ENCODE results near the gene EWSR1. TPM values are rescaled to one million over a fixed set of nuclear protein-coding genes. Genes with fewer than 3 reads are reported as not detected.

The EWSR1 gene
- total and polyA plus RNA-seq, 2 experiments from 2014 or later: 391 to 427 TPM

DNA sequence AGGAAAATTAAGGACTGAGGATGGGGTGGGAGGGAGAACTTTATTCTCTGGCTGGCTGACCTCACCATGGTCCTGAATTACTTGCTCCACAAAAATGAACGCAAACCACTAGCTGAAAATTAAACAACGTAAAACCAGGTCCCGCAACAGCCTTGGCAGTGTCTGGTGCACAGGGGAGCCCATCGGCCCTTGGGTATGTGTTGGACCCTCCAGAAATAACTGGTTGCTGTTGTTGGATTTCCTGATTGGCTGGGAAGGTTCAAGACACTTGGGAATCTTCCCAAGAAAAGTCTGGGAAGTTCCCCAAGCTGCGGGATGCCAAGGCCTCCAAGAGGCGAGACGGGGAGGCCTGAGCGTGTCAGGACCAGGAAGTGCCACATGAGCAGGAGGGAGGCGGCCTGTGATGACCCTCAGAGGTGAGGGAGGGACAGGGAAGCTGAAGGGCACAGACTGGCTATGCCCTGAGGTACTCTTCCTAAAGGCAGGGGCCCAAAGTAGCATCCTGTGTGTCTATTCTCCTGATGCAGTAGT, 57.8 kb downstream of the EWSR1 start (continued):
- TF ChIP-seq, protein P1, sequence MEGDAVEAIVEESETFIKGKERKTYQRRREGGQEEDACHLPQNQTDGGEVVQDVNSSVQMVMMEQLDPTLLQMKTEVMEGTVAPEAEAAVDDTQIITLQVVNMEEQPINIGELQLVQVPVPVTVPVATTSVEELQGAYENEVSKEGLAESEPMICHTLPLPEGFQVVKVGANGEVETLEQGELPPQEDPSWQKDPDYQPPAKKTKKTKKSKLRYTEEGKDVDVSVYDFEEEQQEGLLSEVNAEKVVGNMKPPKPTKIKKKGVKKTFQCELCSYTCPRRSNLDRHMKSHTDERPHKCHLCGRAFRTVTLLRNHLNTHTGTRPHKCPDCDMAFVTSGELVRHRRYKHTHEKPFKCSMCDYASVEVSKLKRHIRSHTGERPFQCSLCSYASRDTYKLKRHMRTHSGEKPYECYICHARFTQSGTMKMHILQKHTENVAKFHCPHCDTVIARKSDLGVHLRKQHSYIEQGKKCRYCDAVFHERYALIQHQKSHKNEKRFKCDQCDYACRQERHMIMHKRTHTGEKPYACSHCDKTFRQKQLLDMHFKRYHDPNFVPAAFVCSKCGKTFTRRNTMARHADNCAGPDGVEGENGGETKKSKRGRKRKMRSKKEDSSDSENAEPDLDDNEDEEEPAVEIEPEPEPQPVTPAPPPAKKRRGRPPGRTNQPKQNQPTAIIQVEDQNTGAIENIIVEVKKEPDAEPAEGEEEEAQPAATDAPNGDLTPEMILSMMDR (conservative IDR thresholded peaks at IDR 0.05; ENCODE audit: low read depth in 2 of 2): no peak
- TF ChIP-seq EZH2phosphoT487 (IDR thresholded peaks at IDR 0.05; ENCODE audit: unreplicated experiment) (no peak), EZH2 (IDR thresholded peaks at IDR 0.05; ENCODE audit: low read depth, unreplicated experiment) (no peak), ZNF114 (CRISPR knock-in tag; IDR thresholded peaks at IDR 0.05) (no peak), POLR2AphosphoS5 (IDR thresholded peaks at IDR 0.05; ENCODE audit: low read depth) (no peak)
- TF ChIP-seq, protein P2, sequence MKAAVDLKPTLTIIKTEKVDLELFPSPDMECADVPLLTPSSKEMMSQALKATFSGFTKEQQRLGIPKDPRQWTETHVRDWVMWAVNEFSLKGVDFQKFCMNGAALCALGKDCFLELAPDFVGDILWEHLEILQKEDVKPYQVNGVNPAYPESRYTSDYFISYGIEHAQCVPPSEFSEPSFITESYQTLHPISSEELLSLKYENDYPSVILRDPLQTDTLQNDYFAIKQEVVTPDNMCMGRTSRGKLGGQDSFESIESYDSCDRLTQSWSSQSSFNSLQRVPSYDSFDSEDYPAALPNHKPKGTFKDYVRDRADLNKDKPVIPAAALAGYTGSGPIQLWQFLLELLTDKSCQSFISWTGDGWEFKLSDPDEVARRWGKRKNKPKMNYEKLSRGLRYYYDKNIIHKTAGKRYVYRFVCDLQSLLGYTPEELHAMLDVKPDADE (IDR thresholded peaks at IDR 0.05): no peak

DNA sequence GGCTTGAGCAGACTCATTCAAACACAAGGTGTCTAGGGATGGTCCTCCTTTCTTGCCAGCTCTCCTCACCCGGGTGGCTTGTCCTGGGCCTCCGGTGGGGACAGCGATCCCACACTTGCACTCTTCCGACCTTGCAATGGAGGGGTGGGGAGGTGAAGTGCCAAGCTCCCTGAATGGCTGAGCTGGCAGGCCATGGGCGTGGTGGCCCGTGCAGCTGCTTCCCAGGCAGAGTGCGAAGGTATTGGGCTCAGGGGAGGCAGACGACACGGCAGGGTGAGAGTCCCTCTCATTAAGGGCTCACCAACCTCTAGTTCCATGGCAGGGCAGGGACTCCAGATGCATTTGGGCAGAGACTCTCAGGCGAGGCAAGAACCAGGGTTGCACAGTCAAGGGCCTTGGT, 58.4 kb downstream of the EWSR1 start:
- Histone ChIP-seq H3K9me2 (ENCODE audit: insufficient read depth) (no peaks in the 10 kb centered on the region), H3F3A (replicated peaks; ENCODE audit: low read depth) (no peaks in the 10 kb centered on the region), H3K27ac (ENCODE audit: low read depth) (no peak overlapping the region), H3K27me3 (ENCODE audit: insufficient read depth) (no peaks in the 10 kb centered on the region), H3K4me1 (ENCODE audit: insufficient read depth) (no peaks in the 10 kb centered on the region), H3K4me2 (no peak overlapping the region), H2AFZ (no peak overlapping the region), H3K79me2 (replicated peaks; ENCODE audit: insufficient read depth) (no peaks in the 10 kb centered on the region), H4K20me1 (replicated peaks; ENCODE audit: insufficient read depth) (no peaks in the 10 kb centered on the region), H3K4me3 (no peak overlapping the region), H3K36me3 (ENCODE audit: insufficient read depth) (no peaks in the 10 kb centered on the region)
- H3K4me1 Mint-ChIP-seq: peaks cover 6% of the 10 kb centered on the region; the same call in 1 of the 3 replicates
- peaks cover 7% of the 10 kb centered on the region for H3K36me3 Mint-ChIP-seq (ENCODE audit: low read depth)
- ATAC-seq (no peak), DNase-seq (ENCODE audit: low spot score) (no peak)
- H3K27me3 Mint-ChIP-seq (ENCODE audit: insufficient read depth, low read depth, poor library complexity): peaks cover 8% of the 10 kb centered on the region
- no peak overlapping the region for H3K4me3 Mint-ChIP-seq
- H3K27ac Mint-ChIP-seq: no peak overlapping the region
- TF ChIP-seq, protein P2 (IDR thresholded peaks at IDR 0.05): no peak
- no peak for TF ChIP-seq POLR2AphosphoS5 (IDR thresholded peaks at IDR 0.05; ENCODE audit: low read depth)
- TF ChIP-seq, protein P1 (conservative IDR thresholded peaks at IDR 0.05; ENCODE audit: low read depth in 2 of 2): no peak
- TF ChIP-seq, protein P3, sequence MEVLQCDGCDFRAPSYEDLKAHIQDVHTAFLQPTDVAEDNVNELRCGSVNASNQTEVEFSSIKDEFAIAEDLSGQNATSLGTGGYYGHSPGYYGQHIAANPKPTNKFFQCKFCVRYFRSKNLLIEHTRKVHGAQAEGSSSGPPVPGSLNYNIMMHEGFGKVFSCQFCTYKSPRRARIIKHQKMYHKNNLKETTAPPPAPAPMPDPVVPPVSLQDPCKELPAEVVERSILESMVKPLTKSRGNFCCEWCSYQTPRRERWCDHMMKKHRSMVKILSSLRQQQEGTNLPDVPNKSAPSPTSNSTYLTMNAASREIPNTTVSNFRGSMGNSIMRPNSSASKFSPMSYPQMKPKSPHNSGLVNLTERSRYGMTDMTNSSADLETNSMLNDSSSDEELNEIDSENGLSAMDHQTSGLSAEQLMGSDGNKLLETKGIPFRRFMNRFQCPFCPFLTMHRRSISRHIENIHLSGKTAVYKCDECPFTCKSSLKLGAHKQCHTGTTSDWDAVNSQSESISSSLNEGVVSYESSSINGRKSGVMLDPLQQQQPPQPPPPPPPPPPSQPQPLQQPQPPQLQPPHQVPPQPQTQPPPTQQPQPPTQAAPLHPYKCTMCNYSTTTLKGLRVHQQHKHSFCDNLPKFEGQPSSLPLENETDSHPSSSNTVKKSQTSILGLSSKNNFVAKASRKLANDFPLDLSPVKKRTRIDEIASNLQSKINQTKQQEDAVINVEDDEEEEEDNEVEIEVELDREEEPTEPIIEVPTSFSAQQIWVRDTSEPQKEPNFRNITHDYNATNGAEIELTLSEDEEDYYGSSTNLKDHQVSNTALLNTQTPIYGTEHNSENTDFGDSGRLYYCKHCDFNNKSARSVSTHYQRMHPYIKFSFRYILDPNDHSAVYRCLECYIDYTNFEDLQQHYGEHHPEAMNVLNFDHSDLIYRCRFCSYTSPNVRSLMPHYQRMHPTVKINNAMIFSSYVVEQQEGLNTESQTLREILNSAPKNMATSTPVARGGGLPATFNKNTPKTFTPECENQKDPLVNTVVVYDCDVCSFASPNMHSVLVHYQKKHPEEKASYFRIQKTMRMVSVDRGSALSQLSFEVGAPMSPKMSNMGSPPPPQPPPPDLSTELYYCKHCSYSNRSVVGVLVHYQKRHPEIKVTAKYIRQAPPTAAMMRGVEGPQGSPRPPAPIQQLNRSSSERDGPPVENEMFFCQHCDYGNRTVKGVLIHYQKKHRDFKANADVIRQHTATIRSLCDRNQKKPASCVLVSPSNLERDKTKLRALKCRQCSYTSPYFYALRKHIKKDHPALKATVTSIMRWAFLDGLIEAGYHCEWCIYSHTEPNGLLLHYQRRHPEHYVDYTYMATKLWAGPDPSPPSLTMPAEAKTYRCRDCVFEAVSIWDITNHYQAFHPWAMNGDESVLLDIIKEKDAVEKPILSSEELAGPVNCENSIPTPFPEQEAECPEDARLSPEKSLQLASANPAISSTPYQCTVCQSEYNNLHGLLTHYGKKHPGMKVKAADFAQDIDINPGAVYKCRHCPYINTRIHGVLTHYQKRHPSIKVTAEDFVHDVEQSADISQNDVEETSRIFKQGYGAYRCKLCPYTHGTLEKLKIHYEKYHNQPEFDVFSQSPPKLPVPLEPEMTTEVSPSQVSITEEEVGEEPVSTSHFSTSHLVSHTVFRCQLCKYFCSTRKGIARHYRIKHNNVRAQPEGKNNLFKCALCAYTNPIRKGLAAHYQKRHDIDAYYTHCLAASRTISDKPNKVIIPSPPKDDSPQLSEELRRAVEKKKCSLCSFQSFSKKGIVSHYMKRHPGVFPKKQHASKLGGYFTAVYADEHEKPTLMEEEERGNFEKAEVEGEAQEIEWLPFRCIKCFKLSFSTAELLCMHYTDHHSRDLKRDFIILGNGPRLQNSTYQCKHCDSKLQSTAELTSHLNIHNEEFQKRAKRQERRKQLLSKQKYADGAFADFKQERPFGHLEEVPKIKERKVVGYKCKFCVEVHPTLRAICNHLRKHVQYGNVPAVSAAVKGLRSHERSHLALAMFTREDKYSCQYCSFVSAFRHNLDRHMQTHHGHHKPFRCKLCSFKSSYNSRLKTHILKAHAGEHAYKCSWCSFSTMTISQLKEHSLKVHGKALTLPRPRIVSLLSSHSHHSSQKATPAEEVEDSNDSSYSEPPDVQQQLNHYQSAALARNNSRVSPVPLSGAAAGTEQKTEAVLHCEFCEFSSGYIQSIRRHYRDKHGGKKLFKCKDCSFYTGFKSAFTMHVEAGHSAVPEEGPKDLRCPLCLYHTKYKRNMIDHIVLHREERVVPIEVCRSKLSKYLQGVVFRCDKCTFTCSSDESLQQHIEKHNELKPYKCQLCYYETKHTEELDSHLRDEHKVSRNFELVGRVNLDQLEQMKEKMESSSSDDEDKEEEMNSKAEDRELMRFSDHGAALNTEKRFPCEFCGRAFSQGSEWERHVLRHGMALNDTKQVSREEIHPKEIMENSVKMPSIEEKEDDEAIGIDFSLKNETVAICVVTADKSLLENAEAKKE (CRISPR knock-in tag; IDR thresholded peaks at IDR 0.05): no peak
- H3K9me3 Mint-ChIP-seq: no peaks in the 10 kb centered on the region

All from GM23338 (cell line).